ENCODE results near the gene PMEPA1. TPM values are rescaled to one million over a fixed set of nuclear protein-coding genes. Genes with fewer than 3 reads are reported as not detected.
A peak's percentile ranks its signal among the peaks of the same experiment; 100 is the strongest.

Gene PMEPA1
- total and polyA plus RNA-seq, 3 experiments from 2014 or later, result 0.30 to 4.4 (median 3.8) TPM

- Histone ChIP-seq H3K36me3 (ENCODE audit: insufficient read depth, low read length) (no peaks in the 10 kb centered on the region), H3K27me3 (ENCODE audit: insufficient read depth, low read length, poor library complexity, severe bottlenecking) (no peaks in the 10 kb centered on the region), H3K27ac (ENCODE audit: low read depth, low read length) (no peak overlapping the region), H3K4me3 (ENCODE audit: low read length) (no peak overlapping the region), H3K9me3 (ENCODE audit: low read length) (no peaks in the 10 kb centered on the region), H3K4me1 (ENCODE audit: insufficient read depth, low read length) (no peaks in the 10 kb centered on the region)
- H3K27ac Mint-ChIP-seq, result no peak overlapping the region
- POLR2A ChIA-PET, result no interaction called here
- CTCF ChIA-PET, result no interaction called here
- DNase-seq, result no peak
- no peak overlapping the region for H3K4me3 Mint-ChIP-seq
- peaks cover 5 to 6% (median 5%) of the 10 kb centered on the region in 3 donors for H3K4me1 Mint-ChIP-seq
- peaks cover 0 to 3% (median 0%) of the 10 kb centered on the region in 5 donors for H3K9me3 Mint-ChIP-seq
- H3K27me3 Mint-ChIP-seq, result peaks cover 10 to 45% of the 10 kb centered on the region in 2 donors
- H3K36me3 Mint-ChIP-seq, result no peaks in the 10 kb centered on the region
Measured at GRCh38 chr20:57743450-57744095, 33.8 kb upstream of the PMEPA1 start.

GRCh38 chr20:57742507-57743181, 32.8 kb upstream of the PMEPA1 start:
- Histone ChIP-seq H3K4me3 (ENCODE audit: low read length) (no peak overlapping the region), H3K27ac (ENCODE audit: low read depth, low read length) (no peak overlapping the region), H3K4me1 (ENCODE audit: insufficient read depth, low read length) (no peaks in the 10 kb centered on the region), H3K27me3 (ENCODE audit: insufficient read depth, low read length, poor library complexity, severe bottlenecking) (no peaks in the 10 kb centered on the region), H3K9me3 (ENCODE audit: low read length) (no peaks in the 10 kb centered on the region), H3K36me3 (ENCODE audit: insufficient read depth, low read length) (no peaks in the 10 kb centered on the region)
- H3K36me3 Mint-ChIP-seq, result no peaks in the 10 kb centered on the region
- H3K4me1 Mint-ChIP-seq, result peaks cover 0 to 2% (median 0%) of the 10 kb centered on the region in 3 donors
- no peak overlapping the region for H3K27ac Mint-ChIP-seq
- DNase-seq, result no peak
- POLR2A ChIA-PET, result no interaction called here
- H3K27me3 Mint-ChIP-seq, result peaks cover 10 to 43% of the 10 kb centered on the region in 2 donors
- peaks cover 0 to 3% (median 0%) of the 10 kb centered on the region in 5 donors for H3K9me3 Mint-ChIP-seq
- H3K4me3 Mint-ChIP-seq, result no peak overlapping the region
- CTCF ChIA-PET, result no interaction called here

DNA sequence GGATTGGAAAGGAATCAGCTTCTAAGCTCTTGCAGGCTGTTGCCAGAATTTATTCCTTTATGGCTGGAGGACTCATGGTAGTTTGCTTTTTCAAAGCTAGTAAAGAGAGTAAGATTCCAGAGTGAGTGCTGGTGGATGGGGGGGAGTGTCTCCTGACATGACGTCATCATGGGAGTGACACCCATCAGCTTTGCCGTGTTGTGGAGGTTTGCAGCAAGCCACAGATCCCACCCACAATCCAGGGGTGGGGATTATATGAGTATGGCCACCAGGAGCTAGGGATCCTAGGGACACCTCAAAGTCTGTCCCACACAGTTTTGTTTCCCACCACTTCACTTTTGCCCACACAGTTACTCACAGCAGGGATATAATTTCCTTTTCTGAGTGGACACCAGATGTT, 28.7 kb upstream of the PMEPA1 start:
- no peaks in the 10 kb centered on the region for H3K36me3 Mint-ChIP-seq
- no peaks in the 10 kb centered on the region for H3K9me3 ChIP-seq (ENCODE audit: low read length)
- ChIA-PET POLR2A (no interaction called here), CTCF (interaction anchor here (1.2 kb wide), 1 partner anchor 23 kb away, joined by 3 read pairs; no protein-coding TSS in a partner anchor)
- no peaks in the 10 kb centered on the region for H3K36me3 ChIP-seq (ENCODE audit: insufficient read depth, low read length)
- no peak overlapping the region for H3K4me3 Mint-ChIP-seq
- H3K27me3 Mint-ChIP-seq, result peaks cover 11 to 59% of the 10 kb centered on the region in 2 donors
- peaks cover 0 to 3% (median 0%) of the 10 kb centered on the region in 5 donors for H3K9me3 Mint-ChIP-seq
- H3K27ac Mint-ChIP-seq, result no peak overlapping the region
- H3K4me1 Mint-ChIP-seq, result peaks cover 0 to 2% (median 0%) of the 10 kb centered on the region in 3 donors
- H3K4me1 ChIP-seq (ENCODE audit: insufficient read depth, low read length), result no peaks in the 10 kb centered on the region
- H3K4me3 ChIP-seq (ENCODE audit: low read length), result no peak overlapping the region
- no peak for DNase-seq
- H3K27me3 ChIP-seq (ENCODE audit: insufficient read depth, low read length, poor library complexity, severe bottlenecking), result no peaks in the 10 kb centered on the region
- no peak overlapping the region for H3K27ac ChIP-seq (ENCODE audit: low read depth, low read length)

DNA sequence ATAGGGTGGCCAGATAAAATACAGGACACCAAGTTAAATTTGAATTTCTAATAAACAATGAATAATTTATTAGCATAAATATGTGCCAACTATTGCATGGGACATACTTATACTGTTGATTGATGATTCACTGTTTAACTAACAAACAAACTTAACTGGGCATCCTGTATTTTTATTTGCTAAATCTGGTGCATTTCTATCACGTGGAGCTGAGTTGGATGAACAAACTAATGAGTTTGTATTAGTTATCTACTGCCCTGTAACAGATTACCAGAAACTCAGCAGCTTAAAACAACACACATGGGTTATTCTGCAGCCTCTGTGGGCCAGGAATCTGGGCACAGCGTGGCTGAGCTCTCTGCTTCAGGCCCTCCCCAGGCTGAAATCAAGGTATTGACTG, 28.2 kb upstream of the PMEPA1 start:
- POLR2A ChIA-PET, result no interaction called here
- Mint-ChIP-seq H3K4me3 (no peak overlapping the region), H3K27me3 (peaks cover 10 to 59% of the 10 kb centered on the region in 2 donors), H3K4me1 (peaks cover 0 to 2% (median 0%) of the 10 kb centered on the region in 3 donors), H3K27ac (no peak overlapping the region), H3K9me3 (no peaks in the 10 kb centered on the region), H3K36me3 (no peaks in the 10 kb centered on the region)
- Histone ChIP-seq H3K4me1 (ENCODE audit: insufficient read depth, low read length) (no peaks in the 10 kb centered on the region), H3K36me3 (ENCODE audit: insufficient read depth, low read length) (no peaks in the 10 kb centered on the region), H3K27ac (ENCODE audit: low read depth, low read length) (no peak overlapping the region), H3K4me3 (ENCODE audit: low read length) (no peak overlapping the region), H3K27me3 (ENCODE audit: insufficient read depth, low read length, poor library complexity, severe bottlenecking) (no peaks in the 10 kb centered on the region), H3K9me3 (ENCODE audit: low read length) (no peaks in the 10 kb centered on the region)
- DNase-seq, result no peak
- CTCF ChIA-PET, result interaction anchor here (1.2 kb wide), 1 partner anchor 23 kb away, joined by 3 read pairs; no protein-coding TSS in a partner anchor

DNA sequence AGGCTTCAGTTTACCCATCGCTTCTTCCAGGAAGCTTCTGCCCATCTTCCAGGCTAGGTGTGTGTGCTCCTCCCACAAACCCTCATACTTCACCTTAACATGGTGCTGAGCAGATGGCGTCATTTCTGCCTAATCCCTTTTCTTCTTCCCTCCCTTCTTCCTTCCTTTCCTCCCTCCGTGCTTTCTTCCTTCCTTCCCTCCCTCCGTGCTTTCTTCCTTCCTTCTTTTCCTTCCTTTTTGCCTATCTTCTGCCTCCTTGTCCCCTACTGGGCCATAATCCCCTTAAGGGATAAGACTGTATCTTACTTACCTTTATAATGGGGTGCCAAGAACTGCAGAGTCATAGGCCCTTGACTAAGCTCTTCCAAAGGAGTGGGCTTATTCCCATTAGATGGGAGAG, 27.5 kb upstream of the PMEPA1 start:
- ChIA-PET POLR2A (no interaction called here), CTCF (interaction anchor here (1.2 kb wide), 1 partner anchor 24 kb away, joined by 3 read pairs; no protein-coding TSS in a partner anchor)
- H3K27me3 ChIP-seq (ENCODE audit: insufficient read depth, low read length, poor library complexity, severe bottlenecking), result no peaks in the 10 kb centered on the region
- H3K4me3 ChIP-seq (ENCODE audit: low read length), result no peak overlapping the region
- peaks cover 9 to 57% of the 10 kb centered on the region in 2 donors for H3K27me3 Mint-ChIP-seq
- no peaks in the 10 kb centered on the region for H3K9me3 ChIP-seq (ENCODE audit: low read length)
- no peak overlapping the region for H3K27ac ChIP-seq (ENCODE audit: low read depth, low read length)
- peaks cover 0 to 2% (median 0%) of the 10 kb centered on the region in 3 donors for H3K4me1 Mint-ChIP-seq
- no peaks in the 10 kb centered on the region for H3K36me3 Mint-ChIP-seq
- H3K36me3 ChIP-seq (ENCODE audit: insufficient read depth, low read length), result no peaks in the 10 kb centered on the region
- no peak for DNase-seq
- no peak overlapping the region for H3K27ac Mint-ChIP-seq
- no peaks in the 10 kb centered on the region for H3K9me3 Mint-ChIP-seq
- no peak overlapping the region for H3K4me3 Mint-ChIP-seq
- no peaks in the 10 kb centered on the region for H3K4me1 ChIP-seq (ENCODE audit: insufficient read depth, low read length)

DNA sequence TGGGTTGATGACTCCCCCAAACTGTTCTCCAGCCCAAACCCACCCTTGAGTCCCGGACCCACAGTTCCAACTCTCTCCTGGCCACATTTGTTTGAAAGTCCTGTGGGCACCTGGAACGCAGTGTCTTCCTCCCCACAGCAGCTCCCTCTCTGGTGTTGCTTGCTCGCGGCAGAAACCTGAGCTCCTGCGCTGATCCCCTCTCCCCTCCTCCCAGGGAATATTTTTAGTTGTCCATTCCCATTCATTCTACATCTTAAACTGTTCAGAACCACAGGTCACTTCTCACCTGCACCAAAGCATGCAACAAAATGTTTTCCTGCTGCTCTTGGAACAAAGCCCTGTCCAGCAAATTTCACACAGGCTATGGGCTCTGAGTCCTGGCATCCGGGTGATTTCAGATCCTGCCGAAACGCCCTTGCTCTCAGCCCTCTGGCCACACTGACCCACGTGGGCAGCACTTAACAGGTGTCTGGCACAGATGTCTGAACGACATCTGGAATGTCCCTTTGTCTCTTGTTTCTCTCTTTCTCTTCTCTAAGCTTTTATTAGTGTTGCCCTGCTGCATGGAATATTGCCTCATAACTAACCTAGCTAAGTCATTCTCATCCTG, 27.0 kb upstream of the PMEPA1 start:
- no peaks in the 10 kb centered on the region for H3K4me1 ChIP-seq (ENCODE audit: insufficient read depth, low read length)
- H3K36me3 ChIP-seq (ENCODE audit: insufficient read depth, low read length), result no peaks in the 10 kb centered on the region
- no peak overlapping the region for H3K4me3 ChIP-seq (ENCODE audit: low read length)
- H3K9me3 Mint-ChIP-seq, result no peaks in the 10 kb centered on the region
- peaks cover 0 to 2% (median 0%) of the 10 kb centered on the region in 3 donors for H3K4me1 Mint-ChIP-seq
- peaks cover 9 to 52% of the 10 kb centered on the region in 2 donors for H3K27me3 Mint-ChIP-seq
- H3K9me3 ChIP-seq (ENCODE audit: low read length), result no peaks in the 10 kb centered on the region
- ChIA-PET CTCF (no interaction called here), POLR2A (no interaction called here)
- H3K27ac ChIP-seq (ENCODE audit: low read depth, low read length), result no peak overlapping the region
- no peak for DNase-seq
- no peaks in the 10 kb centered on the region for H3K36me3 Mint-ChIP-seq
- H3K4me3 Mint-ChIP-seq, result no peak overlapping the region
- H3K27me3 ChIP-seq (ENCODE audit: insufficient read depth, low read length, poor library complexity, severe bottlenecking), result no peaks in the 10 kb centered on the region
- peak overlapping the region in 2 of 8 donors; percentile 26 to 61 for H3K27ac Mint-ChIP-seq

GRCh38 chr20:57735831-57736737, 26.3 kb upstream of the PMEPA1 start:
- no peak overlapping the region for H3K4me3 ChIP-seq (ENCODE audit: low read length)
- no peaks in the 10 kb centered on the region for H3K27me3 ChIP-seq (ENCODE audit: insufficient read depth, low read length, poor library complexity, severe bottlenecking)
- no peaks in the 10 kb centered on the region for H3K4me1 ChIP-seq (ENCODE audit: insufficient read depth, low read length)
- H3K4me1 Mint-ChIP-seq, result peaks cover 0 to 2% (median 0%) of the 10 kb centered on the region in 3 donors
- H3K36me3 ChIP-seq (ENCODE audit: insufficient read depth, low read length), result no peaks in the 10 kb centered on the region
- H3K9me3 ChIP-seq (ENCODE audit: low read length), result no peaks in the 10 kb centered on the region
- H3K4me3 Mint-ChIP-seq, result no peak overlapping the region
- H3K27me3 Mint-ChIP-seq, result peaks cover 9 to 51% of the 10 kb centered on the region in 2 donors
- no peaks in the 10 kb centered on the region for H3K9me3 Mint-ChIP-seq
- ChIA-PET POLR2A (no interaction called here), CTCF (no interaction called here)
- peak overlapping the region in 1 of 8 donors; percentile 14 for H3K27ac Mint-ChIP-seq
- DNase-seq, result no peak
- H3K27ac ChIP-seq (ENCODE audit: low read depth, low read length), result no peak overlapping the region
- no peaks in the 10 kb centered on the region for H3K36me3 Mint-ChIP-seq

Measured in CD8-positive, alpha-beta memory T cell (primary cell).